Left lung (tissue), 10 donors: Measurements from ENCODE around the gene VPS33A. TPM values are rescaled to one million over a fixed set of nuclear protein-coding genes. Genes with fewer than 3 reads are reported as not detected.
"Not testable (repeated sequence)": the region's sequence is repeated elsewhere in the genome, so short reads cannot be mapped to it uniquely, and the experiment has no call there.

Experiments used
- ATAC-seq: fragments of 200-7000 bp; cut with Tn5 transposase; one replicate; pipeline ENCODE4 v1.9.1; 2020; ENCODE audit warnings: moderate library complexity
- DNase-seq, 4 donors: peaks; one replicate each; pipeline ENCODE4 v3.0.0-alpha.2; 2013 to 2020
- H3K27ac ChIP-seq, 2 donors: fragments of 200-600 bp; sonication (generic) in 1 of 2; one replicate each; pipeline versions ENCODE4 v1.5.0 to v1.8.0; 2020 to 2021
- H3K27me3 ChIP-seq, 2 donors: fragments of 200-600 bp; sonication (generic) in 1 of 2; one replicate each; pipeline versions ENCODE4 v1.5.0 to v1.8.0; 2020 to 2021
- H3K36me3 ChIP-seq, 2 donors: fragments of 200-600 bp; sonication (generic) in 1 of 2; one replicate each; pipeline versions ENCODE4 v1.5.0 to v1.8.0; 2020 to 2021
- H3K4me1 ChIP-seq, 2 donors: fragments of 200-600 bp; one replicate each; pipeline ENCODE4 v1.8.0; 2021
- H3K4me3 ChIP-seq, 2 donors: fragments of 200-600 bp; sonication (generic) in 1 of 2; one replicate each; pipeline versions ENCODE4 v1.5.0 to v1.8.0; 2020 to 2021; ENCODE audit warnings: mild to moderate bottlenecking in 1 of 2
- H3K9me3 ChIP-seq, 2 donors: fragments of 200-600 bp; sonication (generic) in 1 of 2; one replicate each; pipeline versions ENCODE4 v1.5.0 to v1.8.0; 2020 to 2021
- intact Hi-C, 2 donors: fragments of 100-400 bp; cut with DNase I; formaldehyde crosslinking; loops; one replicate each; pipeline versions ENCODE4 v1.11.2 to v1.14.2; 2022
- polyA plus RNA-seq, 6 donors: library from polyadenylated mRNA; unstranded; fragments of 120-200 nt; gene quantifications; one replicate each; pipeline ENCODE4 v1.2.1, GENCODE V29; 2013; ENCODE audit not compliant: insufficient read length in 6 of 6
- total RNA-seq, 2 donors: library from RNA; stranded (reverse); fragmentation: NEBNext Ultra II Directional; extraction: Animal tissue kit (Norgen Biotek cat#: 25700); gene quantifications; one replicate each; pipeline ENCODE4 v1.2.1, GENCODE V29; 2021
- TF ChIP-seq, protein P1 (sequence below), 2 donors: fragments of 200-600 bp; sonication (generic) in 1 of 2; IDR thresholded peaks; one replicate each; pipeline versions ENCODE4 v1.5.0 to v1.8.0; 2021; ENCODE audit warnings: antibody characterized with exemption in 2 of 2
- donor health status: DM: no; HTN: yes; CAD: no.
- donor health status: DM: no; HTN: no; CAD: no.

The VPS33A gene
- total and polyA plus RNA-seq, 8 donors, result 13.3 to 21.4 (median 16.7) TPM

DNA sequence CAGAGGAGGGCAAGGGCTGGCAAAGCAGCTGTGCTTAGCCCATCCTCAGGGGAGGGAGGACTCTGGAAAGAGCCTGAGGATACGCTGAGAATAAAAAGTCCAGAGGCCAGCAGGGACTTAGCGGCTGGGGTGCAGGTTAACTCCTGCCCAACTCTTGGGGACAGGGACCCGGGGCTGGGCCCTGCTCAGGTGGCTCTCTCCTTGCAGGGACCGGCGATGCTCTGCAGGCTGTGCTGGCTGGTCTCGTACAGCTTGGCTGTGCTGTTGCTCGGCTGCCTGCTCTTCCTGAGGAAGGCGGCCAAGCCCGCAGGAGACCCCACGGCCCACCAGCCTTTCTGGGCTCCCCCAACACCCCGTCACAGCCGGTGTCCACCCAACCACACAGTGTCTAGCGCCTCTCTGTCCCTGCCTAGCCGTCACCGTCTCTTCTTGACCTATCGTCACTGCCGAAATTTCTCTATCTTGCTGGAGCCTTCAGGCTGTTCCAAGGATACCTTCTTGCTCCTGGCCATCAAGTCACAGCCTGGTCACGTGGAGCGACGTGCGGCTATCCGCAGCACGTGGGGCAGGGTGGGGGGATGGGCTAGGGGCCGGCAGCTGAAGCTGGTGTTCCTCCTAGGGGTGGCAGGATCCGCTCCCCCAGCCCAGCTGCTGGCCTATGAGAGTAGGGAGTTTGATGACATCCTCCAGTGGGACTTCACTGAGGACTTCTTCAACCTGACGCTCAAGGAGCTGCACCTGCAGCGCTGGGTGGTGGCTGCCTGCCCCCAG, 60.0 kb downstream of the VPS33A start:
- ATAC-seq (no peak), DNase-seq (no peak)
- no peak overlapping the region for H3K4me3 ChIP-seq
- intact Hi-C loops, result no loop called here
- H3K27me3 ChIP-seq, result peaks cover 22 to 54% of the 10 kb centered on the region in 2 donors
- H3K9me3 ChIP-seq, result no peaks in the 10 kb centered on the region
- peaks cover 0 to 17% of the 10 kb centered on the region in 2 donors for H3K4me1 ChIP-seq
- peaks cover 0 to 48% of the 10 kb centered on the region in 2 donors for H3K36me3 ChIP-seq
- TF ChIP-seq, protein P1, sequence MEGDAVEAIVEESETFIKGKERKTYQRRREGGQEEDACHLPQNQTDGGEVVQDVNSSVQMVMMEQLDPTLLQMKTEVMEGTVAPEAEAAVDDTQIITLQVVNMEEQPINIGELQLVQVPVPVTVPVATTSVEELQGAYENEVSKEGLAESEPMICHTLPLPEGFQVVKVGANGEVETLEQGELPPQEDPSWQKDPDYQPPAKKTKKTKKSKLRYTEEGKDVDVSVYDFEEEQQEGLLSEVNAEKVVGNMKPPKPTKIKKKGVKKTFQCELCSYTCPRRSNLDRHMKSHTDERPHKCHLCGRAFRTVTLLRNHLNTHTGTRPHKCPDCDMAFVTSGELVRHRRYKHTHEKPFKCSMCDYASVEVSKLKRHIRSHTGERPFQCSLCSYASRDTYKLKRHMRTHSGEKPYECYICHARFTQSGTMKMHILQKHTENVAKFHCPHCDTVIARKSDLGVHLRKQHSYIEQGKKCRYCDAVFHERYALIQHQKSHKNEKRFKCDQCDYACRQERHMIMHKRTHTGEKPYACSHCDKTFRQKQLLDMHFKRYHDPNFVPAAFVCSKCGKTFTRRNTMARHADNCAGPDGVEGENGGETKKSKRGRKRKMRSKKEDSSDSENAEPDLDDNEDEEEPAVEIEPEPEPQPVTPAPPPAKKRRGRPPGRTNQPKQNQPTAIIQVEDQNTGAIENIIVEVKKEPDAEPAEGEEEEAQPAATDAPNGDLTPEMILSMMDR (IDR thresholded peaks at IDR 0.05), result no peak
- no peak overlapping the region for H3K27ac ChIP-seq

DNA sequence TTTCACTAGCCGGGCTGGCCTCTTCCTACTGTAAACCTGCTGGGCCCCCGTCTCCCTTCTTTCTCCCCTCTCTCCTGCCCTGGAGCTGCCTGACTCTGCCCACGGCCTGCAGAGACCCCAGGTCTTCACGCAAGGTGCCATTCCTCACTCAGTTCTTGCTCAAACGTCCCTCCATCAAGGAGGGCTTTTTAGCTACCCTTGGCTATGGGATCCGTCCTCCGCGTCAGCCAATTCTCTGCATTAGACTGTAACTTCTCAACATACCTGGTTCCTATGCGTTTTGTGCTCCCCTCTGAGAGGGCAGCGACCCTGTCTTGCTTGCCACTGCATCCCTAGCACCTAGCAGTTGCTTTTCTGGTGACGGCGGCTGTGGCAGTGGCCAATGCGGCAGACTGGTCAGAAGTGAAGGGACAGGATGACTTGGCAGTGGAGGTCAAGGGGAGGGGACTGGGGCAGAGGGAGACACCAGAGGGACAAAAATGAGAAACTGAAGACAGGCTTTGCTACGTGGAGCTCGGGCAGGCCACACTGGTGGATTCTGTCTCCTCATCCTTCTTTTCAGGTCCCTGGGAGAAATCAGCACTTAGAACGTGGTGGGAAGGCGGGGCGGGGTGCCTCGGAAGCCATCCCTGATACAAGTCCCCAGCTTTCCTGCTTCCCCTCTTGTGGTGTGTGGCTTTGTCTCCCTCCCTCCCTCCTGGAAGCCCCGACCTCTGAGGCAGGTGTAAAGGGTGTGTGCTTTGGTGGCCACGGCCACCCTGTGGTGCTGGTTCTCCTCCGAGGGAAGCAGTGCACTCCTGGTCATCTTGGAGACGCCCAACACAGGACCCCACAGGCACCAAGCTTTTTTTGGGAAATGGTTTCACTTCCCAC, 61.0 kb downstream of the VPS33A start:
- Histone ChIP-seq H3K4me3 (no peak overlapping the region), H3K9me3 (no peaks in the 10 kb centered on the region), H3K27ac (no peak overlapping the region), H3K36me3 (peaks cover 0 to 38% of the 10 kb centered on the region in 2 donors), H3K27me3 (peaks cover 22 to 64% of the 10 kb centered on the region in 2 donors), H3K4me1 (peaks cover 0 to 17% of the 10 kb centered on the region in 2 donors)
- intact Hi-C loops, result no loop called here
- TF ChIP-seq, protein P1 (IDR thresholded peaks at IDR 0.05), result no peak
- ATAC-seq, result no peak
- no peak for DNase-seq

DNA sequence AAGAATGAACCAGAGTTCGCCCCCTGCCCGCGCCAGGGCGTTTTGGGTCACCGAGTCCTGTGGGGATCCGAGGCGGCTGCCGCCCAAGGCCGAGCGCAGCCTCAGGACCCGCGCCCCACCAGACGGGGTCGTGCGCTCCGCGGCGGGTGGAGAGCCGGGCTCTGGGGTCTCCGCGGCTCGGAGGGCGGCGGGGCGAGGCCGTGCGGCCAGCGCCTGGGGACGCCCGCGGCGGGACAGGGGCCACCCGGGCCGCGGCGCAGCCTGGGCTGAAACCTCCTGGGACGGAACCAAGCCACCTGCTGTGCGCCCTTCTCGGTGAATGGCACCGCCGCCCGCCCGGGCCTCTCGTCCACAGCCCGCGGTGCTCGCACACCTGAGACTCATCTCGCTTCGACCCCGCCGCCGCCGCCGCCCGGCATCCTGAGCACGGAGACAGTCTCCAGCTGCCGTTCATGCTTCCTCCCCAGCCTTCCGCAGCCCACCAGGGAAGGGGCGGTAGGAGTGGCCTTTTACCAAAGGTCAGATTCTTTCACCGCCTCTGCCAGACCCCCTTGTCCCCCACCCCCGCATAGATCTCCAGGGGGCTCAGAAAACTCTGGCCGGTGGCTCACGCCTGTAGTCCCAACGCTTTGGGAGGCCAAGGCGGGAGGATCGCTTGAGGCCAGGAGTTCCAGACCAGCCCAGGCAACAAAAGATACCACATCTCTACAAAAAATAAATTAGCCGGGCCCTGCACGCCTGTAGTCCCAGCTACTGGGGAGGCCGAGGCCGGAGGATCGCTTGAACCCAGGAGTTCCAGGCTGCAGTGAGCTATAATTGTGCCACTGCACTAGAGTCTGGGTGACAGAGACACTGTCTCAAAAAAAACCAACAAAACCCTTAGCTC, 61.9 kb downstream of the VPS33A start:
- H3K27me3 ChIP-seq, result peaks cover 22 to 72% of the 10 kb centered on the region in 2 donors
- intact Hi-C loops, result no loop called here
- TF ChIP-seq, protein P1 (IDR thresholded peaks at IDR 0.05), result no peak
- no peaks in the 10 kb centered on the region for H3K9me3 ChIP-seq
- H3K4me3 ChIP-seq, result peak overlapping the region; percentile 50 to 62
- H3K27ac ChIP-seq, result no peak overlapping the region
- ATAC-seq (no peak), DNase-seq (no peak)
- H3K4me1 ChIP-seq, result peaks cover 0 to 17% of the 10 kb centered on the region in 2 donors
- peaks cover 0 to 29% of the 10 kb centered on the region in 2 donors for H3K36me3 ChIP-seq

DNA sequence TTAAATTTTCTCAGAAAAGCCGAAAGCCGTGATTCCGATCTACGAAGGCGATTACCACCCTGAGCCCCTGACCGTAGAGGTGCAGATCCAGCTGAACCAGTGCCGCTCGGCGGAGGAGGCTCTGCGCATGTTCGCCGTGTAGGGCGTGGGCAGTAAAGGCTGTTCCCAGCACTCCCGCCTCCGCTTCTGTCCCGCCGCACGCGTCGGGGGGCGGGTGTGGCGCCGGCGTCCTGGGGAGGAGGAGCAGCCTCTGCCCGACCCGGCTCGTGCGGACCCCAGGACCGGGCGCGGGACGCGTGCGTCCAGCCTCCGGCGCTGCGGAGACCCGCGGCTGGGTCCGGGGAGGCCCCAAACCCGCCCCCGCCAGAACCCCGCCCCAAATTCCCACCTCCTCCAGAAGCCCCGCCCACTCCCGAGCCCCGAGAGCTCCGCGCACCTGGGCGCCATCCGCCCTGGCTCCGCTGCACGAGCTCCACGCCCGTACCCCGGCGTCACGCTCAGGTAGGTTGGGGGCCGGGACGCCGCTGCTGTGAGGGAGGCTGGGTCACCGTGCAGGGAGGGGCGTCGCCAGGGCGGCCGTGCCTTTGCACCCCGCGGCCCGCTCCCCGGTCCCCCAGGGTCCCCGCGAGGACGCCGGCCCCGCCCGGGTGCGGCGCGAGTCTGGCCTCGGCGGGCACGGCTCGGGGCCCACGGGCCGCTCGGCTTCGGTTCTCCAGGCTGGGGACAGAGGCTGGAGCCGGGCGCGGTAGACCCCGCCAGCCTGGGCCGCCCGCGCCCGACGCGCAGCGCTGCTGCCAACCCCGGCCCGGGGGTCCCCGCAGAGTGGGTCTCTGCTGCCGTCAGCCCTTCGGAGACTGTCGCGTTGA, 62.8 kb downstream of the VPS33A start, which contains the start of gene B3GNT4:
TSS of gene B3GNT4 (plus strand) at position 409 of the 866 bp plus-strand sequence. CDS start 910 bp downstream, outside the sequence.
- Histone ChIP-seq H3K36me3 (peaks cover 0 to 20% of the 10 kb centered on the region in 2 donors), H3K27ac (no peak within 1 kb of the TSS), H3K4me3 (peak within 1 kb of the TSS; percentile 50 to 62), H3K9me3 (no peaks in the 10 kb centered on the region), H3K27me3 (peaks cover 22 to 81% of the 10 kb centered on the region in 2 donors), H3K4me1 (peaks cover 0 to 17% of the 10 kb centered on the region in 2 donors)
- ATAC-seq (peak; percentile 92), DNase-seq (peak in 3 of 4 donors; percentile 57 to 89 (median 69))
- intact Hi-C loops, result no loop called here
- TF ChIP-seq, protein P1 (IDR thresholded peaks at IDR 0.05), result no peak

DNA sequence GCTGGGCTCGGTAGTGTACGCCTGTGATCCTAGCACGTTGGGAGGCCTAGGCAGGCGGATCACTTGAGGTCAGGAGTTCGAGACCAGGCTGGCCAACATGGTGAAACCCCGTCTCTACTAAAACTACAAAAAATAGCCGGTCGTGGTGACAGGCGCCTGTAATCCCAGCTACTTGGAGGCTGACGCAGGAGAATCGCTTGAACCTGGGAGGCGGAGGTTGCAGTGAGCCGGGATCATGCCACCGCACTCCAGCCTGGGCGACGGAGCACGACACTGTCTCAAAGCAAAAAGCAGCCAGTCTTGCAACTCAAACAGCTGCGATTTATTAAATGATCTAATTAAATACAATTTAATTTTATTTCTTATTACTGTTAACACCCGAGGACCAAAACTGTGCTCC, 63.5 kb downstream of the VPS33A start:
- H3K27ac ChIP-seq, DNase-seq, H3K9me3 ChIP-seq, ATAC-seq, intact Hi-C loops: not testable (repeated sequence)
- Histone ChIP-seq H3K27me3 (peaks cover 22 to 88% of the 10 kb centered on the region in 2 donors), H3K36me3 (peaks cover 0 to 13% of the 10 kb centered on the region in 2 donors), H3K4me1 (peaks cover 0 to 17% of the 10 kb centered on the region in 2 donors), H3K4me3 (peak overlapping the region; percentile 50 to 62)
